Activated CD4-positive, alpha-beta T cell treated with anti-CD3 and anti-CD28 coated beads, Interleukin-2, amount 10 ng/mL, durations not matched to agents 24 days and 14 days (primary cell): ENCODE measurements around the gene LRP5. TPM values are rescaled to one million over a fixed set of nuclear protein-coding genes. Genes with fewer than 3 reads are reported as not detected.
A peak's percentile ranks its signal among the peaks of the same experiment; 100 is the strongest.
"Not testable (repeated sequence)": the region's sequence is repeated elsewhere in the genome, so short reads cannot be mapped to it uniquely, and the experiment has no call there.

Experiments
- DNase-seq: peaks from one replicate; pipeline ENCODE4 v3.0.0; 2022
- H3K27ac Mint-ChIP-seq: one replicate; pipeline ENCODE4 v1.8.0; 2022; ENCODE audit warnings: mild to moderate bottlenecking, mixed read lengths
- H3K27me3 Mint-ChIP-seq: one replicate; pipeline ENCODE4 v1.8.0; 2022; ENCODE audit warnings: mixed read lengths
- H3K36me3 Mint-ChIP-seq: one replicate; pipeline ENCODE4 v1.8.0; 2022; ENCODE audit warnings: low read depth, mild to moderate bottlenecking, mixed read lengths
- H3K4me1 Mint-ChIP-seq: one replicate; pipeline ENCODE4 v1.8.0; 2021; ENCODE audit warnings: mixed read lengths
- H3K4me3 Mint-ChIP-seq: one replicate; pipeline ENCODE4 v1.8.0; 2022; ENCODE audit warnings: mild to moderate bottlenecking, moderate library complexity, mixed read lengths
- H3K9me3 Mint-ChIP-seq: one replicate; pipeline ENCODE4 v1.8.0; 2021; ENCODE audit warnings: mixed read lengths
- intact Hi-C: fragments of 100-400 bp; cut with micrococcal nuclease; formaldehyde crosslinking; loops from one replicate; pipeline ENCODE4 v1.15.1; 2023
- total RNA-seq: library from RNA; stranded (reverse); gene quantifications from 2 replicates; pipeline ENCODE4 v1.2.3, GENCODE V29; 2022

LRP5 gene
- total RNA-seq, 1 donor from 2014 or later = 23.8 TPM

DNA sequence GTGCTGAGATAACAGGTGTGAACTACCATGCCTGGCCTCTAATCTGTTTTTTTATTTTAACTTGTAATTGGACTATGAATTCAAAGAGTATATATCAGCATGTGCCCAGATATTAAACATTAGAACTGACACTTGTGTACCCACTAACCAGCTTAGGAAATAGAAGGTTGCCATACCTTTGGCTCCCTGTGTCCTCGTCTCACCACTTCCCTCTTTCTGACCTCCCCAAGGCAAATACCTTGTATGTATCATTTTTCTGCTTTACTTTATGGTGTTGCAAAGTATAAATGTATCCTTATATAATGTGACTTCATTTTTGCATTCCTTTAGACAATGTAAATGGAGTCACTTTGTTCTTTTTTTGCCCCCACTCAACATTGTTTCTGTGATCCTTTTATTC, 157.3 kb downstream of the LRP5 start:
- H3K27ac Mint-ChIP-seq = peak overlapping the region; percentile 3
- H3K4me3 Mint-ChIP-seq = peak overlapping the region; percentile 86
- no peaks in the 10 kb centered on the region for H3K9me3 Mint-ChIP-seq
- no peak for DNase-seq
- intact Hi-C loops = loop anchor here (2.0 to 10.0 kb wide), 2 partner anchors 81 to 115 kb away; no protein-coding TSS in a partner anchor
- H3K4me1 Mint-ChIP-seq = peaks cover 80% of the 10 kb centered on the region
- no peaks in the 10 kb centered on the region for H3K27me3 Mint-ChIP-seq
- H3K36me3 Mint-ChIP-seq = peaks cover 40% of the 10 kb centered on the region

DNA sequence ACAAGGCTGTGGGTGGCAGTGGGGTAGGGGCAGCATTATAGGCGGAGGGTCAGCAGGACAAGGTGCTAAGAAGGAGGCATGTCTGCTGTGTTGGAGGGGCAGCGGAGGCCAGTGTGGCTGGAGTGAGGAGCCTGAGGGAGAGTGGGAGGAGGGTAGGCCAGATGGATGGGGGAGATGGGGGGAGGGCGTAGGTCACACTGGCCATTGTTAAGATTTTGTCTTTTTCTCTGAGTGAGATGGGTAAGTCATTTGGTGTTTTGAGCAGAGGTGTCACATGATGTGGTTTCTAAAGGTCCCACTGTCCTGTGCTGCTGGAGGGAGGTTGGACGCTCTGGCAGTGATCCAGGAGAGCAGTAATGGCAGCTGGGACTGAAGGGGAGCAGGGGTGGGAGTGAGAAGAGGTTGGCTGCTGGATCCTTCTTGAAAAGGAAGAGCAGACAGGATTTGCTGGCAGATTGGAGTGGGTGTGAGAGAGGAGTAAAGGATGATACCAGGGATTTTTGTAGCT, 158.0 kb downstream of the LRP5 start:
- H3K27me3 Mint-ChIP-seq = no peaks in the 10 kb centered on the region
- H3K9me3 Mint-ChIP-seq = no peaks in the 10 kb centered on the region
- intact Hi-C loops = loop anchor here (2.0 kb wide), 1 partner anchor 80 kb away; no protein-coding TSS in a partner anchor
- peaks cover 74% of the 10 kb centered on the region for H3K4me1 Mint-ChIP-seq
- peaks cover 41% of the 10 kb centered on the region for H3K36me3 Mint-ChIP-seq
- peak overlapping the region; percentile 63 for H3K27ac Mint-ChIP-seq
- H3K4me3 Mint-ChIP-seq = peak overlapping the region; percentile 86
- DNase-seq = no peak

DNA sequence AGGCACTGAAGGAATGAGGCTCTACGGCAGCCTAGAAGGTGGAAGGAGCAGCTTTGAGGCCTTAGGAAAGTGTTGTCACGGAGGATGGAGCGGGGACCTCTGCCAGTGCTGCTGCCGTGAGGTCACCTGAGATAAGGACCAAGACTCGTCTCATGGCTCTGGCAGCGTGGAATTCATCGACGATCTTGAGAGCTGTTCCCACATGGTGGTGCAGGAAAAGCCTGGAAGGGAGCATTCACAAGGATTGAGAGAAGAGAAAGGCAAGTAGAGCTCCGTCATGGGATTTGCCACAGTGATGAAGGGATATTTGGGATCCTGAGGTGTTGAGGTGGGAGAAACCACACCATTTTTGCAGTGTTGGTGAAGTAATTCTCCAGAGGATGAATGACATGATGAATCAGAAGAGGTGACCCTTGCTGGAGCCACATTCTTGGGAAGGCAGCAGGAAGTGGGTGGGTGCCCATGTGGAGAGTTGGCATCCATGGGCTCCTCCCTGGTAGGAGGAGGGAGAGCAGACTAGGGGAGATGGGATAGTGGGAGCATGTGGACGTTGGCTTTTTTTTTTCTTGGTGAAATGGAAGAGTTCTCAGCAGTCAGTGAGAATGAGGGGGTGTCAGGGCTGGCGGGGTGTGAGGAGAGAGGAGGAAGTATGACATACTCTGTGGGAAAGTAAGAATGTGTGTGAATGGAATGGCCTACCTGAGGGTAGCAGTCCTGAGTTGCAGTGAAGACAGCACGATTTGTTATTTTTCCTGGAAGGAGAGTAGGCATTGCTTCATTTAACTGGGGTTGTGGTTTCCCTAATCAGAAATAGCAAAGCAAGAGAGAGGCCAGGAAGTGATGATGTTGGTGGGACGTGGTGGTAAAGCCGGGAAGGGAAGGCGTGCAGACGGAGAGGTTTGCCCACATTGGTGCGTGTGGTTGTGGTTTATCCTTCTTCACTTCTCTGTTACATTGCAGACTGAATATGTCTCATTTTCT, 159.3 kb downstream of the LRP5 start:
- peak; percentile 86 for DNase-seq
- Mint-ChIP-seq H3K9me3 (no peaks in the 10 kb centered on the region), H3K4me3 (peak overlapping the region; percentile 86), H3K4me1 (peaks cover 65% of the 10 kb centered on the region), H3K27ac (peak overlapping the region; percentile 89), H3K27me3 (no peaks in the 10 kb centered on the region), H3K36me3 (peaks cover 37% of the 10 kb centered on the region)
- intact Hi-C loops = loop anchor here (1.0 to 2.0 kb wide), 2 partner anchors 11 to 79 kb away; partner anchors contain the start of gene PPP6R3

DNA sequence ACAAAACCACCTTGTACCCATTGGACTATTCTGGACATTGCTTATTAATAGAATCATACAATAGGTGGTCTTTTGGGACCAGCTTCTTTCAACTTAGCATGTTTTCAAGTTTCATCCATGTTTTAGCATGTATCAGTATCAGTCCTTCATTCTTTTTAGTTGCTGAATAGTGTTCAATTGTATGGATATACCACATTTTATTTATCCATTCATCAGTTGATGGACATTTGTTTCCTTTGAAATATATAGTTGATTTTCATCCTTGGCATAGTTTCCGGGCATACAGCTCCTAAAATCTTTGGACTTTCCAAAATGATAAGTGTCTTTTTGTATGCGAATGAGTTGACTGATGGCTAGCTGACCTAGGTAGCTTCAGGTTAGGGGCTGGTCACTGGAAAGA, 160.4 kb downstream of the LRP5 start:
- Mint-ChIP-seq H3K36me3 (peaks cover 42% of the 10 kb centered on the region), H3K27me3 (no peaks in the 10 kb centered on the region), H3K4me3 (peak overlapping the region; percentile 86), H3K27ac (no peak overlapping the region), H3K9me3 (no peaks in the 10 kb centered on the region), H3K4me1 (peaks cover 64% of the 10 kb centered on the region)
- intact Hi-C loops = loop anchor here (1.0 kb wide), 1 partner anchor 12 kb away; the partner anchor contains the start of gene PPP6R3
- DNase-seq = no peak

DNA sequence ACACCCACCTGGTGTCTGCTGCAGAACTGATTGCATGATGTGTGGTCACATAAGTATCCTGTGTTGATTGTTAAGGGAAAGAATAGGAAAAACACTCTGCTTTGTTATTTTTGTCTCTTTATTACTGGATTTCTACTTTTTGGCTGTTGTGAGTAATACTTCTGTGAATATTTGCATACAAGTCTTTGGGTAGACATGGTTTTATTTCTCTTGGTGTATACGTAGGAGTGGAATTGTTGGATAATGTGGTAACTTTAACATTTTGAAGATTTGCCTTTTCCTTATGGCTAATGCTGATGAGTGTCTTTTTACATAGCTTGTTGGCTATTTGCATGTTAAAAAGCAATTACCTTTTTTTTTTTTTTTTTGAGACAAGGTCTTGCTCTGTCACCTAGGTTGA, 161.3 kb downstream of the LRP5 start:
- no peaks in the 10 kb centered on the region for H3K27me3 Mint-ChIP-seq
- H3K4me1 Mint-ChIP-seq = peaks cover 56% of the 10 kb centered on the region
- no peaks in the 10 kb centered on the region for H3K9me3 Mint-ChIP-seq
- intact Hi-C loops = no loop called here
- H3K4me3 Mint-ChIP-seq = peak overlapping the region; percentile 6
- peaks cover 44% of the 10 kb centered on the region for H3K36me3 Mint-ChIP-seq
- H3K27ac Mint-ChIP-seq = peak overlapping the region; percentile 49
- no peak for DNase-seq

DNA sequence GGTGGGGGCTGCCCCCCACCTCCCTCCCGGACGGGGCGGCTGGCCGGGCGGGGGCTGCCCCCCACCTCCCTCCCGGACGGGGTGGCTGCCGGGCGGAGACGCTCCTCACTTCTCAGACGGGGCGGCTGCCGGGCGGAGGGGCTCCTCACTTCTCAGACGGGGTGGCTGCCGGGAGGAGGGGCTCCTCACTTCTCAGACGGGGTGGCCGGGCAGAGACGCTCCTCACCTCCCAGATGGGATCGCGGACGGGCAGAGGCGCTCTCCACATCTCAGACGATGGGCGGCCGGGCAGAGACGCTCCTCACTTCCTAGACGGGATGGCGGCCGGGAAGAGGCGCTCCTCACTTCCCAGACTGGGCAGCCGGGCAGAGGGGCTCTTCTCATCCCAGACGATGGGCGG, 163.2 kb downstream of the LRP5 start:
- H3K27me3 Mint-ChIP-seq, H3K4me3 Mint-ChIP-seq, intact Hi-C loops, DNase-seq, H3K9me3 Mint-ChIP-seq, H3K27ac Mint-ChIP-seq: not testable (repeated sequence)
- H3K4me1 Mint-ChIP-seq = peaks cover 47% of the 10 kb centered on the region
- peaks cover 55% of the 10 kb centered on the region for H3K36me3 Mint-ChIP-seq

DNA sequence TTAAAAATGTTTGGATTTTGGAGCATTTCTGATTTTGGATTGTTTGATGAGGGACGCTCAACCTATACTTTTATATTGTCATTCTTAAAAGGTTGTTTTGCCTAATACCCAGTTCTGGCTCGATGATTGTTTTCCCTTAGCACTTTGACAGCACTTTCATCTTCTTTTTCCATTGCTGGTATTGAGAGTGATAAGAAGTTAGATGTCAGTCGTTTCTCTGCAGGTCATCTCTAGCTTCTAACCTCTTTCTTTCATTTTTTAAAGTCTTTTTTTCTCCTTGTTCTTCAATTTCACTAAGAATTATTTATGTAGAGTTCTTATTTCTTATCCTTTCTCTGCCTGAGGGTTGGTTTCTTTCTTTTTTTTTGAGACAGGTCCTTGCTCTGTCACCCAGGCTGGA, 167.0 kb downstream of the LRP5 start:
- Mint-ChIP-seq H3K27ac (peak overlapping the region; percentile 20), H3K4me1 (peaks cover 27% of the 10 kb centered on the region), H3K4me3 (no peak overlapping the region), H3K9me3 (peaks cover 7% of the 10 kb centered on the region), H3K36me3 (peaks cover 51% of the 10 kb centered on the region), H3K27me3 (no peaks in the 10 kb centered on the region)
- DNase-seq = no peak
- intact Hi-C loops = no loop called here

DNA sequence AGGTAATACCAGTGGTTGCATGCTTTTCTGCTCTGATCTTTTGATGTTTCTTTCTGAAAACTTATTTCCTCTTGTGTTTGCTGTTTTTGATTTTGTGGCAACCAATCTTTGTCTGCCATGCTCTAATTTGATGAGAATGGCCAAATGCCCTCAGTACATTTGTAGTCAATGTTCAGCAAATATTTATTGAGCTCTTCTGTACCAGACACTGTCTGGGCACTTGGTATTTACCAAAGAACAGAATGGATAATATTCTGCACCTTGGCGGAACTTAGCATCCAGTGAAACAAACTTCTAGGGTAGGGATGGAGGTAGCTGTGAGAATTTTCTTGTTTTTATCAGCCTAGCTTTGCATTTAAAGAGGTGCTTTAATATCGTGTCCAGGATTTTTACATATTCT, 167.8 kb downstream of the LRP5 start:
- no peak for DNase-seq
- Mint-ChIP-seq H3K4me3 (no peak overlapping the region), H3K36me3 (peaks cover 49% of the 10 kb centered on the region), H3K27ac (no peak overlapping the region), H3K4me1 (peaks cover 29% of the 10 kb centered on the region), H3K9me3 (peaks cover 7% of the 10 kb centered on the region), H3K27me3 (no peaks in the 10 kb centered on the region)
- intact Hi-C loops = no loop called here

DNA sequence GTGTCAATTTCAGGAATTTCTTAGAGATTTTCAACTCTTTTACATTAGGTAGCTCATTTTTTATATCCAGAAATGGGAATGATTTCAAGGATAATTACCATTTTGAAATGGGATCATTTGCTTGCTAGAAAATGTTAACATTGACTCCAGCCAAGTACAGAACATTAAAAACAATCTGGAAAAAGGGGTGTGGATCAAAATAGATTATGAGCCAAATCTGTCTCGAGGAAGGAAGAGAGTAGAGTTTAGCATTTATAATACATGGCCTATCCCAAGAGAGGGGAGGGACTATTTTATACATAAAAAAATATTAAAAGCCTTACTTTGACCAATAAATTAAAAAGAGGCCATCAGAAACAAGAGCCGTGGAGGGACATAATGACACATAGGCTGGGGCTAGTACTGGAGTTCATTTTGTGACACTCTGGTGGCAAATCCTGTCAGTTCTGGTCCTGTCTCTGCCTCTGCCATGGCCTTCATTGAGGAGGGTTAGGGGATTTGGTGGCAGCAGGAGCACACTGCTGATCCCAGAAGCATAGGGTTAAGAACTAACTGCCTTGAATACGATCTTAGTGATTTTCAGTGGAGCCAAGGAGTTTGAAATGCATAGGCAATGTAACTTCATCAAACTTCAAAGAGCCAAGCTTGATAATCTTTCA, 168.6 kb downstream of the LRP5 start:
- no peak for DNase-seq
- Mint-ChIP-seq H3K9me3 (peaks cover 7% of the 10 kb centered on the region), H3K4me1 (peaks cover 32% of the 10 kb centered on the region), H3K27ac (no peak overlapping the region), H3K27me3 (no peaks in the 10 kb centered on the region), H3K4me3 (no peak overlapping the region), H3K36me3 (peaks cover 49% of the 10 kb centered on the region)
- intact Hi-C loops = no loop called here

DNA sequence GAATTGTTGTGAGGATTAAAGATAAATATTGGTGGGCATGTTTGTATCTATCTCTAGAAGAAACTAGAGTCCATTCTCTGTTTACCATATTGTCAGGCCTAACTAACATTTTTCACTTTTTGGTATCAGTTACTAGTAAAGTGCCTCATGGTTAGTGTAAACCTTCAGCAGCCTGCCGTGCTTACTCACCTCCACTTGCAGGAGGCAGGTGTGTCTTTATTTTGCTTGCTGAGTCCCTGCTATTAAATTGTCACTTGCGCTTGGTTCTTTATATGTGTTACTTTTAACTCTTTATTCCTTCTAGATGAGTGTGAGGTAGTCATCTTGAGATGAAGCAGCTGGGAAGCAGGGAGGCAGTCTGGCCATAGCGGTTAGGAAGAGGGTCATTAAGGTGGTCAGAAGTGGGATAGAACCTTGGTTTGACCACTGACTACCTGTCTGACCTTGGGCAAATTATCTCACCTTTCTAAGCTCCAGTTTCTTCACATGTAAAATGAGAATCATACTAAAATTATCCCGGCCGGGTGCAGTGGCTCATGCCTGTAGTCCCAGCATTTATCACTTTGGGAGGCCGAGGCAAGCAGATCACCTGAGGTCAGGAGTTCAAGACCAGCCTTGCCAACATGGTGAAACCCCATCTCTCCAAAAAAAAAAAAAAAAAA, 169.3 kb downstream of the LRP5 start:
- Mint-ChIP-seq H3K36me3 (peaks cover 53% of the 10 kb centered on the region), H3K4me3 (no peak overlapping the region), H3K9me3 (peaks cover 7% of the 10 kb centered on the region), H3K4me1 (peaks cover 37% of the 10 kb centered on the region), H3K27ac (no peak overlapping the region), H3K27me3 (no peaks in the 10 kb centered on the region)
- DNase-seq = no peak
- intact Hi-C loops = no loop called here

DNA sequence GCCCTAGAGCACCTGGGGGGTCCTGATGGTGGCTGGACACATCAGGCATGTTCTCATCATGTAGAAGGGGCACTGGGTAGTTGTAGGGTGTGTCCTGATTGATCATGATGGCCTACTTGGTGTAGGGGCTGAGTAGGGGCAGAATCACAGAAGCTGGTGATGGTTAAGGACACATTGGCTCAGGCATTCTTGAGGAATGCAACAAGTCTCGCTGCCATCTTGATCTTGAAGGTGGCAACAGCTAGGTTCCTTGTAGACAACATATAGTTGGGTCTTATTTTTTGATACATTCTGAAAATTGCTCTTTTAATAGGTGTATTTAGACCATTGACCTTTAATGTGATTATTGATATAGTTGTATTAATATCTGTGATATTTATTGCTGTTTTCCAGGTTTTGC, 176.2 kb downstream of the LRP5 start:
- Mint-ChIP-seq H3K27me3 (no peaks in the 10 kb centered on the region), H3K9me3 (peaks cover 7% of the 10 kb centered on the region), H3K27ac (no peak overlapping the region), H3K4me3 (no peak overlapping the region), H3K36me3 (peaks cover 30% of the 10 kb centered on the region), H3K4me1 (peaks cover 39% of the 10 kb centered on the region)
- DNase-seq = no peak
- intact Hi-C loops = no loop called here

DNA sequence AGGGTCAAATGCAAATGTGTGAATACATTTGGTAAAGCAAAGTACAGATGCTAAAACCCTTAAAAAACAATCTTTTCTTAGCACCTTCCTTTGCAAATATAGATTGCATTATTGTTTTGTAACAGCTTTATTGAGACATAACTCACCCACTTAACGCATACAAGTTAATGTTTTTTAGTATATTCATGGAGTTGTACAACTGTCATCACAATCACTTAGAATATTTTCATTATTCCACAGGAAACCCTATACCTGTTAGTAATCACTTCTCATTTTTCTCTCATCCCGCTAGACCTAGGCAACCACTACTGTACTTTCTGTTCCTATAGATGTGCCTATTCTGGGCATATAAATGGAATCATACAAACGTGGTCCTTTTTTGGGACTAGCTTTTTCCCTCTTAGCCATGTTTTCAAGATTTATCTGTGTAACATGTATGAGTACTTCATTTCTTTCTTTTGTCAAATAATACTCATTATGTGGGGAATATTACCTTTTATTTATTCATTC, 182.9 kb downstream of the LRP5 start:
- DNase-seq = no peak
- peaks cover 21% of the 10 kb centered on the region for H3K4me1 Mint-ChIP-seq
- H3K4me3 Mint-ChIP-seq = no peak overlapping the region
- no peak overlapping the region for H3K27ac Mint-ChIP-seq
- H3K27me3 Mint-ChIP-seq = no peaks in the 10 kb centered on the region
- no peaks in the 10 kb centered on the region for H3K9me3 Mint-ChIP-seq
- peaks cover 7% of the 10 kb centered on the region for H3K36me3 Mint-ChIP-seq
- intact Hi-C loops = no loop called here

DNA sequence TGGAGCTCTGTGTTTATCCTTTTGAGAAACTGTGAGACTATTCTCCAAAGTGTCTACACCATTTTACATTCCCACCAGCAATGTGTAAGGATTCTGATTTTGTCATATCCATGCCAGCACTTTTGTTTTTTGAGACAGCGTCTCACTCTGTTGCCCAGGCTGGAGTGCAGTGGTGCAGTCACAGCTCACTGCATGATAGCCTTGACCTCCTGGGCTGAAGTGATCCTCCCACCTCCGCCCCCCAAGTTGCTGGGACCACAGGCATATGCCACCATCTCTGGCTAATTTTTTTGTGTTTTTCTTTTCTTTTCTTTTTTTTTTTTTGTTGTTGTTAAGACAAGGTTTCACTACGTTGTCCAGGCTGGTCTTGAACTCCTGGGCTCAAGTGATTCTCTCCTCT, 183.5 kb downstream of the LRP5 start:
- intact Hi-C loops = no loop called here
- H3K27me3 Mint-ChIP-seq = no peaks in the 10 kb centered on the region

More for the DNA sequence above, 183.5 kb downstream of the LRP5 start:
- H3K36me3 Mint-ChIP-seq = peaks cover 2% of the 10 kb centered on the region
- no peak overlapping the region for H3K27ac Mint-ChIP-seq
- H3K4me1 Mint-ChIP-seq = peaks cover 19% of the 10 kb centered on the region
- DNase-seq = no peak
- no peaks in the 10 kb centered on the region for H3K9me3 Mint-ChIP-seq
- H3K4me3 Mint-ChIP-seq = no peak overlapping the region
